HL-60/S4 treated with retinoic acid at 250 ng/mL for 4 days and 3 days (cell line): ENCODE data around the gene RHOT2.

Experiments
- in situ Hi-C: fragments of 300-500 bp; cut with MboI; formaldehyde crosslinking; loops from 2 replicates; pipeline ENCODE4 v1.7.0; 2022; ENCODE audit warnings: low sequenced_read_pairs

The RHOT2 gene

DNA sequence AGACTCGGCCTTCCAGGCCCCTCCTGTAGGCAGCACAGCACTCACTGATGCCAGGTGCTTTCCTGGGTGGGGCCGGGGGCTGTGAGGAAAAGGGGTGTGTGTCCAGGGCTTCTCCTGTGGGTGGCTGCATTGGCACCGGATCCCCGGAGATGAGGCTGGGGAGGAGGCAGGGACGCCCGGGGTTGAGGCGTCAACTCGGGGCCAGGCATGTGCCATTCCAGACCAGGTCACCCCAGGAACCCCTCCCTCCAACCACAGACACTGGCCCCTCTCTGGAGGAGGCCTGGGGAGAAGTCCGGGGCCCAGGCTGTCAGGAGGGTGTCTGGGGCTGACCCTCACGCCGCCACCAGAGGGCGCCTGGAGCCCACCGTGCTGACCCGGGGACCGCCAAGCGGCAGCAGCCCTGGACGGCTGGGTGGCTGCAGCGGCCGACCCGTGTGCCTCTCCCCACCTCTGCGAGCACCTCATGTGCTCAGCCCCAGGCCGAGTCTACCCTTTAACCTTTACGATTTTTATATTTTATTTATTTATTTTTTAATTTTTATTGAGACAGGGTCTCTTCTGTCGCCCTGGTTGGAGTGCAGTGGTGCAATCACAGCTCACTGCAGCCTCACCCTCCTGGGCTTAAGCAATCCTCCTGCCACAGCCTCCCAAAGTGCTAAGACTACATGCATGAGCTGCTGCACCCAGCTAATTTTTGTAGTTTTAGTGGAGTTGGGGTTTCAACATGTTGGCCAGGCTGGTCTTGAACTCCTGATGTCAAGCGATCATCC is 43.8 kb downstream of the RHOT2 start:
- in situ Hi-C loops, result loop anchor here (25.0 kb wide), 1 partner anchor 351 kb away; the partner anchor contains the start of gene SSTR5

DNA sequence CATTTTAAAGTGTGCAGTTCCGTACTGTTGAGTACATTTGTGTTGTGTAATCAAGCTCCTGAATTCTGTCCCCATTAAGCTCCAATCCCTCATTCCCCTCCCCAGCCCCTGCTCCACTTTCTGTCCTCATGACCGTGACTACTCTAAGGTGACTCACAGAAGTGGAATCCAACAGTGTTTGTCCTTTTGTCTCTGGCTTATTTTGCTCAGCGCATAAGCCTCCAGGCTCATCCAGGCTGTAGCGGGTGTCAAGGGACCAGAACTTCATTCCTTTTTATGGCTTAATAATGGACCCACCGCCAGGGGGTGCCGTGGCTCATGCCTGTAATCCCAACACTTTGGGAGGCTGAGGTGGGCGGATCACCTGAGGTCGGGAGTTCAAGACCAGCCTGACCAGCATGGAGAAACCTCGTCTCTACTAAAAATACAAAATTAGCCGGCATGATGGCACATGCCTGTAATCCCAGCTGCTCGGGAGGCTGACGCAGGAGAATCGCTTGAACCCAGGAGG is 44.9 kb downstream of the RHOT2 start:
- in situ Hi-C loops, result loop anchor here (25.0 kb wide), 1 partner anchor 350 kb away; the partner anchor contains the start of gene SSTR5

DNA sequence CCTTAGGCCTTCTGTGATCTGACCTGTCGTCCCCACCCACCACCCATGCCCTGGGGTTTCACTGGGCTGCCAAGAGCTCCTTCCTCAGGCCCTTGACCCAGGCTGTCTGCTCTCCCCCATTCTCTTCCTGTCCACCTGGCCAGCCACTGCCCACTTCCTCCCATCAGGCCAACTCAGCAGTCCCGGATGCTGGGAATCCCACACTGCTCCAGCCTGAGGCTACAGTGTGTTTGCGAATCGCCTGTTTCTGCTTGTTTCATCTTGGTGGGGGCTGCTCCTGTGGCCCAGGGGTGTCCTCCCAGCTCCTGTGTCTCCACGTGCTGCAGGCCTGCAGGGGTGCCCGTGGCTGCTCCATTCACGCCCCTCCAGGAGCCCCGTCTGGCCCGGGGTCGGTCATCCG is 46.1 kb downstream of the RHOT2 start:
- in situ Hi-C loops, result loop anchor here (25.0 kb wide), 1 partner anchor 348 kb away; the partner anchor contains the start of gene SSTR5

DNA sequence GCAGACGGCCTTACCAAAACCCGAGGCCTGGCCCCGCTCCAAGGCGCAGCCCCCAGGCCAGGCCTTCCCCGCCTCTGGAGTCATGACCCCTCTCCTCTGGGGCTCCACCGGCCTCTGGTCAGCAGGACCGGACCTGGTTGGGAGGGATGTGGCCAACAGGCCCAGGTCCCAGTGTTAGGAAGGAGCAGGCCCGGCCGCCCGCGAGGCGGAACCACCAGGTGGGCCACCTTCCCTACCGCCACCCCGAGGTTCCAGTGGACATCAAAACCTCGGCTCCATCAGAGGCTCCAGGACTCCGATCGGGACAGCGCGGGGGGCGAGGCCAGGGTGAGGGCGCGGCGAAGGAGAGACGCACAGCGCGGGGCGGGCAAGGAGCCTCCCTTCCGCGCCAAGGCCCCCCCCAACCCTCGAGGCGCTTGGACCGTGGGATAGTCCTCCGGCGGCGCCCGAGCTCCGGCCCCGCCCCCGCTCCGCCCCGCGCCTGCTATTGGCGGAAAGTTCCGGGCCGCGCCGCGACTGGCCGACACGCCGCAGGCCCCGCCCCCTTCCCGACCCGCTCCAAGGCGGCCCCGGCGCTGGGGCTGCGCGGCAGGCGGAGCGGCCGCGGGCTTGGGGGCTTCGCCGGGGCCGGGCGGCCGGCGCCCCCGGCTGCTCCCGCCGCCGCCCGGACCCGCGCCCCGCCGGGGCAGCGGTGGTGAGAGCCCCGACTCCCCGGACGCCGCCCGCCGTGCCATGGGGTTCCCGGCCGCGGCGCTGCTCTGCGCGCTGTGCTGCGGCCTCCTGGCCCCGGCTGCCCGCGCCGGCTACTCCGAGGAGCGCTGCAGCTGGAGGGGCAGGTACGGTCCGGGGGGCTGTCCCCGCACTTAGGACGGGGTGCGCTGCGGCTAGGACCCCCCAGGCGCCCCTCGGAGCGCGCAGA is 46.9 kb downstream of the RHOT2 start, which contains the start of gene METRN:
TSS of gene METRN (plus strand) at position 561 of the 919 bp plus-strand sequence. CDS start at position 733, 172 bp downstream.
- in situ Hi-C loops, result loop anchor here (25.0 kb wide), 1 partner anchor 347 kb away; the partner anchor contains the start of gene SSTR5

DNA sequence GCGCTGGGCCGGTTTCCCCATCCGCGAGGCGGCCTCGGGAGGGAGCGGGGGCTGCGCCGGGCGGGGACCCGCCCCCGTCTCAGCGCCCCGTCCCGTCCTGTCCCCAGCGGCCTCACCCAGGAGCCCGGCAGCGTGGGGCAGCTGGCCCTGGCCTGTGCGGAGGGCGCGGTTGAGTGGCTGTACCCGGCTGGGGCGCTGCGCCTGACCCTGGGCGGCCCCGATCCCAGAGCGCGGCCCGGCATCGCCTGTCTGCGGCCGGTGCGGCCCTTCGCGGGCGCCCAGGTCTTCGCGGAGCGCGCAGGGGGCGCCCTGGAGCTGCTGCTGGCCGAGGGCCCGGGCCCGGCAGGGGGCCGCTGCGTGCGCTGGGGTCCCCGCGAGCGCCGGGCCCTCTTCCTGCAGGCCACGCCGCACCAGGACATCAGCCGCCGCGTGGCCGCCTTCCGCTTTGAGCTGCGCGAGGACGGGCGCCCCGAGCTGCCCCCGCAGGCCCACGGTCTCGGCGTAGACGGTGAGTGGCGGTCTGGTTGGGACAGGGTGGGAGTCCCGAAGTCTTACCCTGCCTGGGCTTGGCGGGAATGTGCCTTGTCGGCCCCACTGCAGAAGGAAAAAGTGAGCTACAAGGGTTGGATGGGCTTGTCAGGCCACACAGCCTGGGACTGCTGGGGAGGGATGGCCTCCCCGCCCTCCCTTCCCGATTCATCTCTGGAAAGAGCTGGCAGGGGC is 47.7 kb downstream of the RHOT2 start:
- in situ Hi-C loops, result loop anchor here (25.0 kb wide), 1 partner anchor 347 kb away; the partner anchor contains the start of gene SSTR5

DNA sequence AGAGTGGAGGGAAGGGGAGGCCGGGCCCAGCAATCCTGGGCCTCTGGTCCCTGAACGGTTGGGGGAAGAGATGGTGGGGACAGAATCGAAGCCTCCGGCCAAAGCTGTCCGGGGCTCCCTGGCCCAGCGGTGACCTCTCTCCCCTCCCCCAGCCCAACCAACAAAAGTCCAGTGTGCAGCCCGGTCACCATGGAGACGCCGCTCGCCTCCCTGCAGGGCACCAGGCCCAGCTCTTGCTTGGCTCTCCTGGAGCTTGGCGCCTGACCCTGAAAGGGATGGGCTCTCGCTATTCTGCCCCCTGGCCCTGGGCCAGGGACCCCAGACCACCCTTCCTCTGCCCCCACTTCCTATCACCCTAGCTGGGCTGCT is 48.3 kb downstream of the RHOT2 start:
- in situ Hi-C loops, result loop anchor here (25.0 kb wide), 1 partner anchor 346 kb away; the partner anchor contains the start of gene SSTR5

DNA sequence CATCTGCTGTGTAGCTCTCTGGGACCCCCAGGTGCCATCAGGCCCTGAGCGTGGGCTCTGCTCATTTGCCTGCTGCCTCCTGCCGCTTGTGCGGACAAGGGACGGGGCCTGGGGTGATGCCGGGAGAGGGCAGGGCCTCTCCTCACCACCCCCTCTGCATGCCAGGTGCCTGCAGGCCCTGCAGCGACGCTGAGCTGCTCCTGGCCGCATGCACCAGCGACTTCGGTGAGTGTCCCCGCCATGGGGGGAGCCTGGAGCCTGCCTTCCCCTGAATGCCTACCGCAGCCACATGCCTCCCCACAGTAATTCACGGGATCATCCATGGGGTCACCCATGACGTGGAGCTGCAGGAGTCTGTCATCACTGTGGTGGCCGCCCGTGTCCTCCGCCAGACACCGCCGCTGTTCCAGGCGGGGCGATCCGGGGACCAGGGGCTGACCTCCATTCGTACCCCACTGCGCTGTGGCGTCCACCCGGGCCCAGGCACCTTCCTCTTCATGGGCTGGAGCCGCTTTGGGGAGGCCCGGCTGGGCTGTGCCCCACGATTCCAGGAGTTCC is 48.9 kb downstream of the RHOT2 start:
- in situ Hi-C loops, result loop anchor here (25.0 kb wide), 1 partner anchor 345 kb away; the partner anchor contains the start of gene SSTR5

DNA sequence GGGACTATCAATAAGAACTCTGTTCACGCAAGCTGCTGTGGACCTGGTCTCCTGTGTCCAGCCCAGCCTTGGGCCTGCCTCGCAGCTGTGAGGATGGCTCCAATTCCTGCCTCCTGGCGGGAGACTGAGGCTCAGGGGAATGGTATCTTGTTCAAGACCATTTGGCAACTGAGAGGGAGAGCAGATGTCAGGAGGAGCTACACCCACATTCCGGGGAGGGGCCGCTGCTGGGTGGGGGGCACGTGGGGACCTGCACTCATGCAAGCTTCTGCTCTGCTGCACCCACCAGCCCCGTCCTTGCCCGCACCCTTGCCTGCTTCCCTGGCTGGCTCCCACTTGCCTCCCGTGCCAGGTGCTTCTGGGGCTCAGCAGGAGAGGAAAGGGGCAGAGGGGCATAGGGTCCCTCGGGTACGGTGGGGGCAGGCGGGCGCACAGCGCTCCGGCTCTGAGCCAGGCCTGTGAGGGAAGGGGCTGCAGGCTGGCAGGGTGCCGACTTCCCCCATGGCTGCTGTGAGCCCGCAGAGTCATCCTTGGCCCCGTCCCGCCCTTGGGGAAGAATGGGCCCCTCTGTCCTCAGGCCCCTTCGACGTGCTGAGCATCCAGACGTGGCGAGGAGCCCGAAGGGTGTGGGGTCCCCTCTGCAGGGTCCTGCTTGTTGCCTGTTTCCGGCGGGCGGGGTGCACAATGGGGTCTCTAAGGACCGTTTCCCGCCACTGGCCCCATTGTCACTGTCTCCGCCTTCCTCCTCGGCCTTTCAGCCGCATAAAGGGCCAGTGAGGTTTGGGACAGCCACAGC is 49.7 kb downstream of the RHOT2 start:
- in situ Hi-C loops, result loop anchor here (25.0 kb wide), 1 partner anchor 345 kb away; the partner anchor contains the start of gene SSTR5

DNA sequence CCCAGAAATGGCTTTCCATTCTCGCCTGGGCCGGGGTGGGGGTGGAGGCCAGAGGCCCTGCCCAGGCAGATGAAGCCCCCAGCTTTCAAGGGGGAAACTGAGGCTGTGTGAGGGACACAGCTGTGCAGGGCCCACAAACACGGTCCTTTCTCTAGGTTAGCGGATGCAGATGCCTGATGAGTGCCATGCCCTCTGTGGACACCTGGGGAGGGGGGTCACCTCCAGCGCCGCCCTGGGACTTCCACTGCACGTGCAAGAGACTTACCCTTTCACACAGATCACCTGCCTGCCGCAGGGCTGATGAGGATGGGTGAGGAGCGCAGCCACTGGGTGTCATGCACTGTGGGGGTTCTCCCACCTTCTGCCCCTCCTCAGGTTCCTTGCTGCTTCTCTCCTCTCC is 50.5 kb downstream of the RHOT2 start:
- in situ Hi-C loops, result loop anchor here (25.0 kb wide), 1 partner anchor 344 kb away; the partner anchor contains the start of gene SSTR5

DNA sequence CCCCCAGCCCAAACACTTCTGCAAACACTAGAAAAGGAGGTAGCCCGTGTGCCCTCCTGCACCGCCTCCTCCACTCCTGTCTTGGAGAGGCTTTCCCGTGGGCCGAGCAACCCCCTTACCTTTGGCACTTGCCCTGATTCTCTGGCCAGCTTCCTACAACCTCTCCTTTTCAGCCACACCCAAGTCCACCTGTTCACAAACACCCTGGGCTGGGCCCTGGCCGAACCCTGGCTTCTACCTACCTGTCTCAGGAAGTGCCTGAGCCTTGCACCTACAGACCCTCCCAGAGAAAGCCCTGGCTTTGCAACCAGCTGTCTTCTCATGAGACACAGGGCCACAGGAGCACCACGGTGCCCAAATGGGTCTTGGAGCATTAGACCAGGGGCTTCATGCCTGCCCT is 51.0 kb downstream of the RHOT2 start:
- in situ Hi-C loops, result loop anchor here (25.0 kb wide), 1 partner anchor 343 kb away; the partner anchor contains the start of gene SSTR5

DNA sequence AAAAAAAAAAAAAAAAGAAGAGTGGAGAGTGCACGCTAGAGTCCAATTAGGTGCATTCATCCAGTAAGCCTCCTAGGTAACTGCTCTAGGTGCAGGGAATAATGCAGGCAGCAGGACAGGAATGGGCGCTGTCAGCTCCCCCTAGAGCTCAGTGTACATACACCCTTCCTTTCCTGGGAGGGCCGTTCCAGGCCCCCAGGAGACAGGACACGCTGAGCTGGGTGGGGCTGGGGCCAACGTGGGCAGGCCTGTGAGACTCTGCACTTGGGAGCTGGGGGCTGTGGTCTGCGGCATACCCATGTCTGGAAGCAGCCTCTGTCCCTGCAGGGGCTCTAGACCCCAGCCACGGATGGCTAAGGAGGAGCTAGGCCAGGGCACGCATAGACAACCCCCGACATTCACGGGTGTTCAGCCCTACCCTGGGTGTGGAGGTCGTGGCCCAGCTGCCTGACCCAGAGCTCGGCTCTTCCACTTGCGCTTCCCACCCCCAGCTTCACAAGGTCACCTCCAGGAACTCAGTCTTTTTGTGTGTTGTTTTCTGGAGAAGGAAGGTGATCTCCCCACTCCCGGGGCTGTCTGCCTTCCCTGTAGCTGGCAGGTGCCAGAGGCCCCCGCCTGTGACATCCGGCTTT is 52.0 kb downstream of the RHOT2 start:
- in situ Hi-C loops, result loop anchor here (25.0 kb wide), 1 partner anchor 342 kb away; the partner anchor contains the start of gene SSTR5

DNA sequence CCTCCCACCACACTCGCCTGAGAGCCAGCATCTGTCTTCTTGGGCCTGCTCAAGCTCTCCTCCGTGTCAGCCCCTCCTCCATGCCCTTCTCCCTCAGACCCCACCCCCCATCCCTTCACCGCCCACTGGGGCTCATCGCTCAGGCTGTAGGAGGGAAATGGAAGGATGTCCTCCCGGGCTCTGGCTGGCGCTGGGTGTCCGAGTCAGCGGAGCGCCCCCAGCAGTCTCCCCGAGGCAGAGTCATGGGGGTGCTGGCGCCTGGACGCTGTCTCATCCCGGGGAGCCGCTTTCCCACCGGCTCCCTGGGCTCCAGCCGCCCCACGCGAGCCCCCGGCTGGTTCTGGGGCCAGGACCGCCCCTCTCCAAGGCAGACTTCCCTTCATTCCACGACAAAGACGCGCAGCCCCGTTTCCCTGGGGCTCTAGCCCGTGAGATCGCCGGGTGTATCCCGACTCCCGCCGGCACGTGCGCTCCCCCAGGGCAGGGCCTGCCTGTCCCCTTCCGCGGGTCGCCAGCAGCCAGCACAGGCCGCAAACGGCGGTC is 52.6 kb downstream of the RHOT2 start:
- in situ Hi-C loops, result loop anchor here (25.0 kb wide), 1 partner anchor 342 kb away; the partner anchor contains the start of gene SSTR5

DNA sequence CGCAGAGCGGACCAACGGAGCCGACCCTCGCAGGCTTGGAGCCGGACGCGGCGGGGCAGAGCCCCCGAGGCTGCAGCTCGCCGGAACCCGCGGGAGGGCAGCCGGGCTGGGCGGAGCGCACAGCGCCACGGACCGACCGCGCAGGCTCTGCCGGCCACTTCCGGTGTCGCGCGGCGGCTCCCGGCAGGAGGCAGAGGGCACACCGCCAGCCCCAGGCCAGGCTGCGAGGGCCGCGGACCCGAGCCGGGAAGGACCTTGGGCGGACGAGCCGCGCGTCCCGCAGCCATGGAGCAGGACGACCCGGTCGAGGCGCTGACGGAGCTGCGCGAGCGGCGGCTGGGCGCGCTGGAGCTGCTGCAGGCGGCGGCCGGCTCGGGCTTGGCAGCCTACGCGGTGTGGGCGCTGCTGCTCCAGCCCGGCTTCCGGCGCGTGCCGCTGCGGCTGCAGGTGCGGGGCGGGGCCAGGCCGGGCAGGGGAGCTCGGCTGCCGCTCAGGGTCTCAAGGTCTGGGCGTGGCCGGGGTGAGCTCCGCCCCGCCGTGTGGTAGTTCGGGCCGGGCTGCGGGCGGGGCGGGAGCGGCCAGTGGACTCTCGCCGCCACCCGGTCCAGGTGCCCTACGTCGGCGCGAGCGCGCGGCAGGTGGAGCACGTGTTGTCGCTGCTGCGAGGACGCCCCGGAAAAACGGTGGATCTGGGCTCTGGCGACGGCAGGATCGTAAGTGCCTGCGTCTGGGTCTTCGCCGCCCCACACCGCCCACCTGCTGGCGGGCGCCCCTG is 53.2 kb downstream of the RHOT2 start, which contains the start of gene ANTKMT:
TSS of gene ANTKMT (plus strand) at position 157 of the 775 bp plus-strand sequence. CDS start at position 286, 129 bp downstream.
- in situ Hi-C loops, result loop anchor here (25.0 kb wide), 1 partner anchor 341 kb away; the partner anchor contains the start of gene SSTR5

DNA sequence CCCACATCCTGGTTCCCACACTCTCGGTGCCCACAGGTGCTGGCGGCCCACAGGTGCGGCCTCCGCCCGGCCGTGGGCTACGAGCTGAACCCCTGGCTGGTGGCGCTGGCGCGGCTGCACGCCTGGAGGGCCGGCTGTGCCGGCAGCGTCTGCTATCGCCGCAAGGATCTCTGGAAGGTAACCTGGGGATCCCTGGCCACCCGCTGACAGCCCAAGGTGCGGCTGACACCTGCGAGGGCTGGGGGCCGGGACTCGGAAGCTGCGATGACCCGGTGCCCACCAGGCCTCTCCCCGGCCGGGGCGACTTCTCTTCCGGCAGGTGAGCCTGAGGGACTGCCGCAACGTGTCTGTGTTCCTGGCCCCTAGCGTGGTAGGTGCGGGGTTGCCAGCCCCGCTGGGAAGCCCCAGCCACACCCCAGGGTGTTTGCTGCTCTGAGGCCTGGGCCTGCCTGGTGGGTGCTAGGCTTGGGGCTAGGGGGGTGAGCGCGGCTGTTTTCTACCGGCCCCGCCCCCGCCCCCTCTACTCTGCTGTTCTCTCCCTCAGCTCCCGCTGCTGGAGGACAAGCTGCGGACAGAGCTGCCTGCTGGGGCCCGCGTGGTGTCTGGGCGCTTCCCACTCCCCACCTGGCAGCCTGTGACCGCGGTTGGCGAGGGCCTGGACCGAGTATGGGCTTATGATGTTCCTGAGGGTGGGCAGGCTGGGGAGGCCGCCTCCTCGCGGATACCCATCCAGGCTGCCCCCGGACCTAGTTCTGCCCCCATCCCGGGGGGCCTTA is 54.0 kb downstream of the RHOT2 start:
- in situ Hi-C loops, result loop anchor here (25.0 kb wide), 1 partner anchor 340 kb away; the partner anchor contains the start of gene SSTR5

DNA sequence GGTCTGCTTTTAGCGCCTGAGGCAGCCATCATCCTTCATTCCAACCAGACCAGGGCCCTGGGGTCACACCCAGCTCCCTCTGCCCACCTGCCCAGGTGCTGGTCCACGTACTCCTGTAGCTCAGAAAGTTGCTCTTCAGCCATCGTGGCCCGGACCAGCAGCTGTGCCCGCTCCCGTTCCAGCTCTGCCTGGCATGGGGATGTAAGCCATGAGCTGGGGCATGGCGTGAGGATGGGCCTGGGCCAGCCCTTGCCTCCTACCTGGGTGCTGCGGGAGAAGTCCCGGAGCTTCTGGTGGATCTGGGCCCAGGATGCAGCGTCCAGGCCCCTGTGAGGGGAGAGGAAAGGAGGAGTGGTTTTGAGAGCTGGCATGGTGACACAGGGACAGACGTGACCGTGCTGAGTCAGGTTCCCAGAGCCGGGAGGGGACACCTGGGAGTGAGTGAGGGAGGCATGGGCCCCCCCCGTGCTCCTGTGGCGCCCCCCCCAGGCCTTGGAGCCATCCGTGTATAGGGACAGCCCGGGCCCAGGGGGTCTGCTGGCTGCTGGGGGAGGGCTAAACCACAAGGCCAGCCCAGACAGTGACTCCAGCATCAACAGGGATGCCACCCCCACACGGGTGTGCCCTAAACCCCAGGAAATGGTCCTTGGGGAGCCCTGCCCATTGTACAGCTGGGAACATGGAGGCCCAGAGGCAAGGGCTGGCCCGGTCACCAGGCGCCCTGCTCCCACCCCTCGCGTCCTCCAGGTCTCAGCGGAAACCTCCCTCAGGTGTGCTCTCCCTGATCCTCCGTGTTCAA is 55.1 kb downstream of the RHOT2 start:
- in situ Hi-C loops, result loop anchor here (25.0 kb wide), 1 partner anchor 339 kb away; the partner anchor contains the start of gene SSTR5
